DOHH2 (cell line): ENCODE results near the gene NUP35.

Source experiments
- EZH2phosphoT487 ChIP-seq: fragments of 200-600 bp; sonication (generic); IDR thresholded peaks from 2 replicates; pipeline ENCODE4 v1.6.1; 2017; ENCODE audit warnings: borderline replicate concordance, mild to moderate bottlenecking, antibody characterized with exemption, low read length, moderate library complexity, mixed read lengths
- TF ChIP-seq, protein P1 (sequence below): fragments of 200-600 bp; sonication (generic); IDR thresholded peaks from one replicate; pipeline ENCODE4 v1.5.1; 2014; ENCODE audit warnings: antibody characterized with exemption, mild to moderate bottlenecking, low read depth, low read length; ENCODE audit not compliant: poor library complexity, severe bottlenecking

DNA sequence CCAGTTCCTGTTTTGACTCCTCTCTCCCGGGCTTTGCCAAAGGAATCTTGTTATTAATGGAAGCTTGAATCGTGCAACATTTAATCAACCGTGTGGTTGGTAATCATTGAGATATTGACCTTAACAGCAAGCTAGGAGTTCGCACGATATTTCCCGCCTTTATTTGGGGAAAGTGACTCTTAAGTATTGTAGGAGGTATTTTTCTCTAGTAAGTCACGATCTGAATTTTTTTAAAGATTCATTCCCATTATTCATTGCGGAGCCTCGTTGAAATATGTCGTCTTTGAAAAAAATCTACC lies 663 bp downstream of the NUP35 start:
- TF ChIP-seq, protein P1, sequence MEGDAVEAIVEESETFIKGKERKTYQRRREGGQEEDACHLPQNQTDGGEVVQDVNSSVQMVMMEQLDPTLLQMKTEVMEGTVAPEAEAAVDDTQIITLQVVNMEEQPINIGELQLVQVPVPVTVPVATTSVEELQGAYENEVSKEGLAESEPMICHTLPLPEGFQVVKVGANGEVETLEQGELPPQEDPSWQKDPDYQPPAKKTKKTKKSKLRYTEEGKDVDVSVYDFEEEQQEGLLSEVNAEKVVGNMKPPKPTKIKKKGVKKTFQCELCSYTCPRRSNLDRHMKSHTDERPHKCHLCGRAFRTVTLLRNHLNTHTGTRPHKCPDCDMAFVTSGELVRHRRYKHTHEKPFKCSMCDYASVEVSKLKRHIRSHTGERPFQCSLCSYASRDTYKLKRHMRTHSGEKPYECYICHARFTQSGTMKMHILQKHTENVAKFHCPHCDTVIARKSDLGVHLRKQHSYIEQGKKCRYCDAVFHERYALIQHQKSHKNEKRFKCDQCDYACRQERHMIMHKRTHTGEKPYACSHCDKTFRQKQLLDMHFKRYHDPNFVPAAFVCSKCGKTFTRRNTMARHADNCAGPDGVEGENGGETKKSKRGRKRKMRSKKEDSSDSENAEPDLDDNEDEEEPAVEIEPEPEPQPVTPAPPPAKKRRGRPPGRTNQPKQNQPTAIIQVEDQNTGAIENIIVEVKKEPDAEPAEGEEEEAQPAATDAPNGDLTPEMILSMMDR: no peak
- TF ChIP-seq EZH2phosphoT487: no peak
